Muscle layer of colon (tissue), 2 donors: ENCODE measurements around the gene SOX6.
"Not testable (repeated sequence)": the region's sequence is repeated elsewhere in the genome, so short reads cannot be mapped to it uniquely, and the experiment has no call there.

ENCODE experiments used
- H3K27ac ChIP-seq: one replicate; pipeline ENCODE4 v1.7.0; 2013; ENCODE audit warnings: low read depth, mild to moderate bottlenecking, low read length, moderate library complexity
- H3K27me3 ChIP-seq, 2 donors: one replicate each; pipeline ENCODE4 v1.7.0; 2013; ENCODE audit warnings: low read length in 2 of 2, mild to moderate bottlenecking in 2 of 2; ENCODE audit not compliant: insufficient read depth in 2 of 2, control insufficient read depth in 1 of 2
- H3K36me3 ChIP-seq: one replicate; pipeline ENCODE4 v1.7.0; 2013; ENCODE audit warnings: mild to moderate bottlenecking, low read length; ENCODE audit not compliant: insufficient read depth
- H3K4me1 ChIP-seq: one replicate; pipeline ENCODE4 v1.7.0; 2013; ENCODE audit warnings: mild to moderate bottlenecking, low read length; ENCODE audit not compliant: insufficient read depth
- H3K4me3 ChIP-seq, 2 donors: one replicate each; pipeline ENCODE4 v1.7.0; 2013; ENCODE audit warnings: low read length in 2 of 2, low read depth in 1 of 2, mild to moderate bottlenecking in 1 of 2, moderate library complexity in 1 of 2
- H3K9ac ChIP-seq: one replicate; pipeline ENCODE4 v1.7.0; 2013; ENCODE audit warnings: low read length
- H3K9me3 ChIP-seq: one replicate; pipeline ENCODE4 v1.7.0; 2013; ENCODE audit warnings: mild to moderate bottlenecking, low read length
- donor health status: abdominal sarcoma.
- donor health status: Adenocarcinoma of cecum.

Gene SOX6

GRCh38 chr11:15931497-15931896, 424.8 kb downstream of the SOX6 start:
- no peaks in the 10 kb centered on the region for H3K9me3 ChIP-seq
- H3K9ac ChIP-seq, result no peak overlapping the region
- no peaks in the 10 kb centered on the region for H3K36me3 ChIP-seq

DNA sequence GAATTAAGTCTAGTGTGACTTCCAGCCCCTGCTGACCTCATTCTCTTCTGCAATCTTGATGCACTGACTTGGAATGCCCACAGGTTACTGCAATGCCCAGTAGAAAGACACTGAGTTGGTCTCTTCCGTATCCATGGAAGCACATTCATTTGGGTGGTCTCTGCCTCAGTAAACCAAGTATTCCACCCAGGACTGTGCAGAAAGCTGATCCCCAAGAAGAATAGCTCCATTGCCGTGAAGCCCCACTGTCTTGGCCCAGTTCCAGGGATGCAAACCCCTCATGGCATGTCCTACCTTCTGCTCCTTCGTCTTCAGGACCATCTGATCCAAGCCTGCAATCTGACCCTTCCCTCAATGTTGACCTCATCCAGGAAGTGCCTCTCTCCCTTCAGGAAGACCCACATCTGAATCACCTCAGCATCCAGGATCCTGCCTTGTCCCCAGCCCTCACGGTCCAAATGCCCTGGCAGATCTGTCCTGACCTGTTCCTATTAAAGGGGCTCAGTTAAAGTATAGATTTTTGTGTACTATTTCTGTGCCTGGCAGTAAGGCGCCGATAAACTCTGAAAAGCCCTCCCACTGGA, 425.8 kb downstream of the SOX6 start:
- Histone ChIP-seq H3K27me3 (peaks cover 0 to 11% of the 10 kb centered on the region in 2 donors), H3K27ac (no peak overlapping the region), H3K9ac (no peak overlapping the region), H3K36me3 (no peaks in the 10 kb centered on the region), H3K4me1 (no peaks in the 10 kb centered on the region), H3K4me3 (no peak overlapping the region), H3K9me3 (no peaks in the 10 kb centered on the region)

More at GRCh38 chr11:15931497-15931896, 424.8 kb downstream of the SOX6 start:
- Histone ChIP-seq H3K4me3 (no peak overlapping the region), H3K27me3 (peaks cover 0 to 18% of the 10 kb centered on the region in 2 donors), H3K4me1 (no peaks in the 10 kb centered on the region), H3K27ac (no peak overlapping the region)

DNA sequence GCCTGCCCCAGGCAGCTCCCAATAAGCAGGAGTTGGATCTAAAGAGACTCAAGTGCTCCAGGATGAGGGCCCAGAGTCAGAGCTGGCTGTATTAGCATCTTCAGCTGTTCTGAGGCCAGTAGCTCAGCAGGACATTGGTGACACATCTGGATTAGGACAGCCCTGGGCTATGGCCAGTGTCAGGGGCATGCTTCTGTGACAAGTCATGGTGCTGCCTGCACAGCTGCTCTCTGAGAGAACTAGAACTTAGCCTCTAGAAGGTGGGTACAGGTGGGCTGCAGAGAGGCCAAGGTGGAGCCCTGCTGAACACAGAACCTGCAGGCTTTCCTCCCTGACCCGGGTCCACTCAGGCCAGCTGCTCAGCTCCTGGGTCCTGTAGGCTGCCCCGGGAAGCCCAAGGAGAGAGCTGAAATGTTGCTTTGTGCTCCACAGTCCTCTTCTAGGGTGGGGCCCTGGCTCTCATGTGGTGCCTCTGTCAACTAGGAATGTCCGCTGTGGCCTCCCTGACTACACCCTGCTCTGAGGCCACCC, 426.9 kb downstream of the SOX6 start:
- Histone ChIP-seq H3K27ac (no peak overlapping the region), H3K9me3 (no peaks in the 10 kb centered on the region), H3K27me3 (peaks cover 0 to 11% of the 10 kb centered on the region in 2 donors), H3K4me3 (no peak overlapping the region), H3K9ac (no peak overlapping the region), H3K36me3 (no peaks in the 10 kb centered on the region), H3K4me1 (no peaks in the 10 kb centered on the region)

- no peak overlapping the region for H3K9ac ChIP-seq
- H3K4me3 ChIP-seq, result no peak overlapping the region
- H3K36me3 ChIP-seq, result no peaks in the 10 kb centered on the region
- peaks cover 0 to 5% of the 10 kb centered on the region in 2 donors for H3K27me3 ChIP-seq
- H3K4me1 ChIP-seq, result no peaks in the 10 kb centered on the region
- H3K27ac ChIP-seq, result no peak overlapping the region
- H3K9me3 ChIP-seq, result no peaks in the 10 kb centered on the region
Observed at GRCh38 chr11:15927864-15928217, 428.5 kb downstream of the SOX6 start.

GRCh38 chr11:15927196-15927863, 429.0 kb downstream of the SOX6 start:
- H3K4me1 ChIP-seq, result no peaks in the 10 kb centered on the region
- peaks cover 0 to 2% of the 10 kb centered on the region in 2 donors for H3K27me3 ChIP-seq
- H3K9me3 ChIP-seq, result no peaks in the 10 kb centered on the region
- H3K27ac ChIP-seq, result no peak overlapping the region
- H3K36me3 ChIP-seq, result no peaks in the 10 kb centered on the region
- H3K9ac ChIP-seq, result no peak overlapping the region
- no peak overlapping the region for H3K4me3 ChIP-seq

- H3K9me3 ChIP-seq, result no peaks in the 10 kb centered on the region
- H3K27me3 ChIP-seq, result no peaks in the 10 kb centered on the region
- H3K36me3 ChIP-seq, result no peaks in the 10 kb centered on the region
Observed at GRCh38 chr11:15926071-15926470, 430.3 kb downstream of the SOX6 start.

GRCh38 chr11:15923183-15923582, 433.2 kb downstream of the SOX6 start:
- Histone ChIP-seq H3K9ac (no peak overlapping the region), H3K27ac (no peak overlapping the region), H3K27me3 (no peaks in the 10 kb centered on the region), H3K4me1 (no peaks in the 10 kb centered on the region), H3K9me3 (no peaks in the 10 kb centered on the region), H3K4me3 (no peak overlapping the region), H3K36me3 (no peaks in the 10 kb centered on the region)

More at GRCh38 chr11:15926071-15926470, 430.3 kb downstream of the SOX6 start:
- Histone ChIP-seq H3K27ac (no peak overlapping the region), H3K9ac (no peak overlapping the region), H3K4me3 (no peak overlapping the region), H3K4me1 (no peaks in the 10 kb centered on the region)

- H3K36me3 ChIP-seq, H3K9me3 ChIP-seq, H3K4me1 ChIP-seq, H3K4me3 ChIP-seq, H3K27ac ChIP-seq, H3K9ac ChIP-seq, H3K27me3 ChIP-seq: not testable (repeated sequence)
Observed at GRCh38 chr11:15922745-15923144, 433.6 kb downstream of the SOX6 start.

DNA sequence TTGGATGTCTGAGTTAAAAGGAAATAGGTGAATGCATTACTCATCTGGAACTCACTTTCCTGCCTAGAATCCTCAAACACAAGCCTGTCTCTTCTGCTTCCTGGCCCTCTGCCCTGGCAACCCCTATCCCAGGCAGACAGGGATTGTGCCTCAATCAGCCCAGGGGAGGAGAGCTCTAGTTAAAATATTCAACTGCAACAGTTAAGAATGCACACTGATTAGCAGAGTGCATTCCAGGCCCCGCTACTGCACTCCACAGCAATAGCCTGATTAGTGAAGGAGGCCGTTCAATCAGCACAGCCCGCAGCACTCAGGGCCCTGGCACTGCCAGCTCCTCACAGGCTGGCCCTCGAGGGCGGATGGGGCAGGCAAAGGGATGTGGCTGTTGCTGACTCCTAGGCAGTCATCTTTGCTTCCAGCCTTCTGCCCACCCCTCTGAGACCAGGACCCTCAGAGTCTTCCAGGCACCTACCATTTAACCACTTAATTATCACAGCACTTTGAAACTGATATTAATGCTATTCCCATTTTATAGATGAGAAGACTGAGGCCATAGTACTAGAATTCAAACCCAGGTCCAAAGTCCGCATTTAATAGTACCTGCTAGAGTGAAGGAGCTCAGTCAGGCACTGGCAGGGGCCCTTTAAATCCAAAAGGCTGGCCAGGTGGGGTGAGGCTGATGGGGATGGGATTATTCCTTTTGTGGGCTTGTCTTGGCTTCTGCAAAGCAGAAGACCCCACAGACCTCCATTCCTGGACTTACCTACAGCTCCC, 435.3 kb downstream of the SOX6 start:
- Histone ChIP-seq H3K27ac (no peak overlapping the region), H3K4me3 (no peak overlapping the region), H3K9me3 (no peaks in the 10 kb centered on the region), H3K9ac (no peak overlapping the region), H3K27me3 (no peaks in the 10 kb centered on the region), H3K36me3 (no peaks in the 10 kb centered on the region), H3K4me1 (no peaks in the 10 kb centered on the region)

DNA sequence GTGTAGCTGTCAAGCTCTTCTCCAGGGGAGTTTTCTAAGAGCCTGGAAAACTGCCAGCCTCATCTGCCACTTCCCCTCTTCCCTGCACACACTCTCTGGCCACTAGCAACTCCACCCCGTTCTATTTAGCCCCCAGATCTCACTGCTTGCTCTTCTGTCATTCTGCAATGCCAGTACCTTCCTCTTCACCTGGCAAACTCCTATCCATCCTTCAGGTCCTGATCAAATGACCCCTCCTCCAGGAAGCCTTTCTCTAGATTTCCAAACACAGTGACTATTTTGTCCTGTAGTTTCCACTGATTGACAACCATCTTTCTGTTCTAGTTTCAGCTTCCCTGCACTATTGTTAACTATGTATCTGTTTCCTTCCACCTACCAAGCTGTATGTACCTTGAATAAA, 437.7 kb downstream of the SOX6 start:
- Histone ChIP-seq H3K27ac (no peak overlapping the region), H3K36me3 (no peaks in the 10 kb centered on the region), H3K27me3 (no peaks in the 10 kb centered on the region), H3K4me3 (no peak overlapping the region), H3K9ac (no peak overlapping the region), H3K9me3 (no peaks in the 10 kb centered on the region), H3K4me1 (no peaks in the 10 kb centered on the region)

GRCh38 chr11:15918212-15918611, 438.1 kb downstream of the SOX6 start:
- no peaks in the 10 kb centered on the region for H3K9me3 ChIP-seq
- no peak overlapping the region for H3K27ac ChIP-seq
- no peaks in the 10 kb centered on the region for H3K4me1 ChIP-seq
- H3K27me3 ChIP-seq, result no peaks in the 10 kb centered on the region
- H3K4me3 ChIP-seq, result no peak overlapping the region
- H3K9ac ChIP-seq, result no peak overlapping the region
- no peaks in the 10 kb centered on the region for H3K36me3 ChIP-seq
